Lung (tissue), 12 donors: Measurements from ENCODE around the gene LACTBL1. TPM values are rescaled to one million over a fixed set of nuclear protein-coding genes. Genes with fewer than 3 reads are reported as not detected.
"Not testable (repeated sequence)": the region's sequence is repeated elsewhere in the genome, so short reads cannot be mapped to it uniquely, and the experiment has no call there.

Experiments
- ATAC-seq: fragments of 200-7000 bp; cut with Tn5 transposase; one replicate; pipeline ENCODE4 v1.9.1; 2020; ENCODE audit warnings: moderate number of reproducible peaks; ENCODE audit not compliant: insufficient read depth, low FRiP score
- DNase-seq, 3 donors: peaks; one replicate each; pipeline ENCODE4 v3.0.0-alpha.2; 2013 to 2017
- H3K27ac ChIP-seq, 2 donors: one replicate each; pipeline ENCODE4 v1.5.1; 2013; ENCODE audit warnings: mild to moderate bottlenecking in 2 of 2, moderate library complexity in 2 of 2, control low read depth in 1 of 2, inconsistent platforms in 1 of 2, low read depth in 1 of 2, low read length in 1 of 2
- H3K27me3 ChIP-seq, 3 donors: one replicate each; pipeline ENCODE4 v1.5.1; 2013; ENCODE audit warnings: low read length in 2 of 3; ENCODE audit not compliant: control insufficient read depth in 3 of 3, insufficient read depth in 3 of 3
- H3K36me3 ChIP-seq, 4 donors: one replicate each; pipeline ENCODE4 v1.5.1; 2013; ENCODE audit warnings: low read length in 4 of 4, mild to moderate bottlenecking in 1 of 4, moderate library complexity in 1 of 4; ENCODE audit not compliant: control insufficient read depth in 4 of 4, insufficient read depth in 4 of 4
- H3K4me1 ChIP-seq, 5 donors: one replicate each; pipeline ENCODE4 v1.5.1; 2013; ENCODE audit warnings: low read length in 5 of 5, mild to moderate bottlenecking in 2 of 5, moderate library complexity in 1 of 5; ENCODE audit not compliant: control insufficient read depth in 5 of 5, insufficient read depth in 5 of 5
- H3K4me3 ChIP-seq: one replicate; pipeline ENCODE4 v1.5.1; 2013; ENCODE audit warnings: mild to moderate bottlenecking, control low read depth, moderate library complexity
- H3K9ac ChIP-seq, 2 donors: one replicate each; pipeline ENCODE4 v1.5.1; 2013; ENCODE audit warnings: low read length in 2 of 2, control low read depth in 1 of 2; ENCODE audit not compliant: insufficient read depth in 1 of 2
- H3K9me3 ChIP-seq, 4 donors: one replicate each; pipeline ENCODE4 v1.5.1; 2013; ENCODE audit warnings: low read length in 3 of 4, mild to moderate bottlenecking in 1 of 4, moderate library complexity in 1 of 4; ENCODE audit not compliant: control insufficient read depth in 4 of 4, insufficient read depth in 3 of 4
- WGBS, 2 donors: extraction: QIAGEN DNeasy Blood & Tissue Kit; methylation state at CpG; one replicate each; pipeline ENCODE4 v1.1.7; 2013; 5-methylcytosine and 5-hydroxymethylcytosine counted together
- polyA plus RNA-seq, 2 donors: library from polyadenylated mRNA; stranded (reverse); fragments of 200-250 nt; gene quantifications; one replicate each; pipeline ENCODE4 v1.2.1, GENCODE V29; 2013
- total RNA-seq, 2 donors: library from RNA; depleted of rRNA in 1 of 2; stranded (reverse); fragments of >200 nt in 1 of 2; gene quantifications; one replicate each; pipeline ENCODE4 v1.2.1, GENCODE V29; 2014 to 2021
- TF ChIP-seq, protein P1 (sequence below): IDR thresholded peaks from 2 replicates; pipeline ENCODE4 v1.5.1; 2012; ENCODE audit warnings: mild to moderate bottlenecking; ENCODE audit errors: control extremely low read depth, extremely low read depth
- donor health status: control.
- donor health status: control.
- donor health status: Bipolar disorder and iron deficiency.
- donor health status: healthy.
- donor health status: DM: yes; HTN: yes; CAD: no.

Gene LACTBL1
- total and polyA plus RNA-seq, 4 donors, result not detected

DNA sequence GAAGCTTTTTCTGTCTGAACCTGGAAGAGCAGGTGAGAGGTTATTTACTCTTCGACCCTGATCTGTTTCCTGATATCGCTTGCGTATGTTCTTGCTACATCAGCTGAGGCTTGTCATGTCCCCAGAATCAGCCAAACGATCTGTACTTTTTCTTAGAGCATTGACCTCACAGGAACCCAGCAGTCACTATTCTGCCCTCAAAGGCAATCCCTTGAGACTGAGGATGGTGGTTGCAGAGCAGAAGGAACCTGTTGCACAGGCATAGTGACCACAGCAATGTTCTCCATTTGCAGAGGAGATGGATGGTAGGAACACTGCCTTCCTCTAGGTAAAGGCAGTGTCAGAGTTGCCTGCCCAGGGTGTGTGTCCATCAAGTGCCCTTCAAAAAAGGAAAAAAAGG is 11.3 kb upstream of the LACTBL1 start:
- Histone ChIP-seq H3K9ac (no peak overlapping the region), H3K4me1 (no peaks in the 10 kb centered on the region), H3K27ac (no peak overlapping the region), H3K27me3 (no peaks in the 10 kb centered on the region), H3K9me3 (peaks cover 0 to 2% (median 0%) of the 10 kb centered on the region in 4 donors), H3K36me3 (no peaks in the 10 kb centered on the region), H3K4me3 (no peak overlapping the region)
- DNase-seq (no peak), ATAC-seq (no peak)
- WGBS, 2 donors, result 75 to 83% methylated on average over 4 of the region's 4 CpGs
- TF ChIP-seq, protein P1, sequence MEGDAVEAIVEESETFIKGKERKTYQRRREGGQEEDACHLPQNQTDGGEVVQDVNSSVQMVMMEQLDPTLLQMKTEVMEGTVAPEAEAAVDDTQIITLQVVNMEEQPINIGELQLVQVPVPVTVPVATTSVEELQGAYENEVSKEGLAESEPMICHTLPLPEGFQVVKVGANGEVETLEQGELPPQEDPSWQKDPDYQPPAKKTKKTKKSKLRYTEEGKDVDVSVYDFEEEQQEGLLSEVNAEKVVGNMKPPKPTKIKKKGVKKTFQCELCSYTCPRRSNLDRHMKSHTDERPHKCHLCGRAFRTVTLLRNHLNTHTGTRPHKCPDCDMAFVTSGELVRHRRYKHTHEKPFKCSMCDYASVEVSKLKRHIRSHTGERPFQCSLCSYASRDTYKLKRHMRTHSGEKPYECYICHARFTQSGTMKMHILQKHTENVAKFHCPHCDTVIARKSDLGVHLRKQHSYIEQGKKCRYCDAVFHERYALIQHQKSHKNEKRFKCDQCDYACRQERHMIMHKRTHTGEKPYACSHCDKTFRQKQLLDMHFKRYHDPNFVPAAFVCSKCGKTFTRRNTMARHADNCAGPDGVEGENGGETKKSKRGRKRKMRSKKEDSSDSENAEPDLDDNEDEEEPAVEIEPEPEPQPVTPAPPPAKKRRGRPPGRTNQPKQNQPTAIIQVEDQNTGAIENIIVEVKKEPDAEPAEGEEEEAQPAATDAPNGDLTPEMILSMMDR, result no peak

DNA sequence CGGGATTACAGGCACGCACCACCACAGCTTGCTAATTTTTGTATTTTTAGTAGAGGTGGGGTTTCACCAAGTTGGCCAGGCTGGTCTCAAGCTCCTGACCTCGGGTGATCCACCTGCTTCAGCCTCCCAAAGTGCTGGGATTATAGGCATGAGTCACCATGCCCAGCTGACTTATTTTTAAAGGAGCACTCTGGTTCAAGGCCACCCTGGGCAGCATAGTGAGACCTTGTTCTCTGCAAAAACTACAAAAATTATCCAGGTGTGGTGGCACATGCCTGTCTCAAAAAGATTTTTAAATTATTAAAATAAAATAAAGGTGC is 7.8 kb upstream of the LACTBL1 start:
- not testable (repeated sequence) for H3K9ac ChIP-seq, H3K4me3 ChIP-seq, H3K9me3 ChIP-seq, ATAC-seq, H3K36me3 ChIP-seq, H3K27me3 ChIP-seq, H3K27ac ChIP-seq, H3K4me1 ChIP-seq, DNase-seq
- WGBS, 2 donors, result 77 to 86% methylated on average over 3 of the region's 3 CpGs

DNA sequence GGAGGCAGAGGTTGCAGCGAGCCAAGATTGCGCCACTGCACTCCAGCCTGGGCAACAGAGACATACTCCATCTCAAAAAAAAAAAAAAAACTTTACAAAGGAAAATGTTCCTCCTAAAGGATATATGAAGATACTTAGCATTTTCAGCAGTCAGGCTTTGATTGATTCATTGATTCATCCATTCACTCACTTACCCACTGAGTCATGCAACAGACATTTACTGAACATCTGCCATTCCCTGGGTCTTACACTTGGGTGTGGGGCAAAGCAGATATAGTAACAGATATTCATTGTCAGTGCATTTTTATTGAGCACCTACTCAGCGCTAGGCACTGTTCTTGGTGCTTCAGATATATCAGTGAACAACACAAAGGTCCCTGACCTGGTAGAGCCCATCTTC is 5.6 kb upstream of the LACTBL1 start:
- peaks cover 0 to 4% (median 0%) of the 10 kb centered on the region in 4 donors for H3K9me3 ChIP-seq
- 93 to 95% methylated on average over 3 of the region's 3 CpGs for WGBS, 2 donors
- ATAC-seq (no peak), DNase-seq (no peak)
- H3K27me3 ChIP-seq, result peaks cover 0 to 3% (median 0%) of the 10 kb centered on the region in 3 donors
- no peaks in the 10 kb centered on the region for H3K36me3 ChIP-seq
- H3K27ac ChIP-seq, result no peak overlapping the region
- H3K4me3 ChIP-seq, result no peak overlapping the region
- H3K9ac ChIP-seq, result no peak overlapping the region
- TF ChIP-seq, protein P1, result no peak
- no peaks in the 10 kb centered on the region for H3K4me1 ChIP-seq

DNA sequence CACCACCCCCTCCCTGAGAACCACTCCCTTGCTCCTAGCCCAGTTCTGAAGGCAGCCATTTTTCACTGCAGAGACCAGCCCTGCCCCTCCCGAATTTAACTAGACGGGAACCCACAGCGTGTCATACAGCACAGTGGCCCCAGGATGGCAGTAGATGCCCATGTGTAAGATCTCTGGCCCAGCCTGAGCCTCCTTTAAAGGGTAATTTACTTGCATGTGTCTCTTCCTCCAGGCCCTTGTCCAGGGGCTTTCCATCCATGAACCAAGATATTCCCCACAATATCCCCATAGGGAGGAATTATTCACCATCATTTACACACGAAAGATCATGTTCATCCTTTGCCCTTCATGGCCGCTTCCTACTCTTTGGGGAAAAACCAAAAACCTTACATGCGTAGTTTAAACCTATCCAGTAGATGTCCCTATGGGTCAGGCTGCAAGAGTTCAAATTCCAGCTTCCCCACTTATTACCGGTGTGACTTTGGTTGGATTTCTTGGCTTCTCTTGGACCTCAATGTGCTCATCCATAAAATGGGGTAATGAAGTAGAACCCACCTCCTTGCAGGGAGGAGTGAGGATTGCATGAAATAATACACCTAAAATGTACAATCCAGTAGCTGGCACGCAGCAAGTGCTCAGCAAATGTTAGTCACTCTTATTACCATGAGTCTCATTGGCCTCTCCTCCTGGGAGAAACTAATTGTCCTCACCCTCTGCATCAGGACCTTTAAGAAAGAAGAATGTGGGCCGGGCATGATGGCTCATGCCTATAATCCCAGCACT is 4.0 kb upstream of the LACTBL1 start:
- TF ChIP-seq, protein P1, result peak; percentile 76
- H3K9me3 ChIP-seq, result peaks cover 0 to 2% (median 0%) of the 10 kb centered on the region in 4 donors
- H3K27ac ChIP-seq, result no peak overlapping the region
- H3K4me1 ChIP-seq, result no peaks in the 10 kb centered on the region
- peaks cover 0 to 11% (median 0%) of the 10 kb centered on the region in 3 donors for H3K27me3 ChIP-seq
- ATAC-seq (peak; percentile 87), DNase-seq (peak; percentile 70 to 75 (median 73))
- no peak overlapping the region for H3K9ac ChIP-seq
- 40 to 41% methylated on average over 9 of the region's 9 CpGs for WGBS, 2 donors
- H3K36me3 ChIP-seq, result no peaks in the 10 kb centered on the region
- no peak overlapping the region for H3K4me3 ChIP-seq
